PC-3 (cell line): ENCODE data around the gene ALG3.

ENCODE experiments used
- EZH2 ChIP-seq: fragments of 300-600 bp; sonication (generic); IDR thresholded peaks from one replicate; pipeline ENCODE4 v1.6.1; 2017; ENCODE audit warnings: antibody characterized with exemption, mild to moderate bottlenecking, low read length; ENCODE audit not compliant: unreplicated experiment
- TF ChIP-seq, protein P1 (sequence below): fragments of 300-600 bp; sonication (generic); conservative IDR thresholded peaks from 2 replicates; pipeline ENCODE4 v1.5.1; 2017; ENCODE audit warnings: antibody characterized with exemption, low read depth, mild to moderate bottlenecking, low read length

DNA sequence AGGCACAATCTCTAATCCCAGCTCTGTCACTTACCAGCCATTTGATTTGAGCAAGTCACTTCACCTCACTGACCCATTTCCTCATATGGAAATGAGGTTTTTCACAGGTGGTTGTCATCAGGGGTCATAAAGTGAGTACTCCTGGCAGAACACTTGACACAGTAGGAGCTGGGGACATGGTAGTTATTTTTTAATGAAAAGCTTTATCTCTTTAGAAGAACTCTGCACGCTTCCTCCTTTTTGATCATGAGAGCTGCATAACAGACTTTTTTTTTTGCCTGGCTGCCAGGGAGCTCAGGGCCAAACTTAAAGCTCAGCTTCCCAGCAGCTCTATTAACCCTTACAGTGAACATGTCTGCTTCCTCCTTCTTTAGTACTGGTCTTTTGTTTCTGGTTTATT, 11.0 kb downstream of the ALG3 start:
- TF ChIP-seq, protein P1, sequence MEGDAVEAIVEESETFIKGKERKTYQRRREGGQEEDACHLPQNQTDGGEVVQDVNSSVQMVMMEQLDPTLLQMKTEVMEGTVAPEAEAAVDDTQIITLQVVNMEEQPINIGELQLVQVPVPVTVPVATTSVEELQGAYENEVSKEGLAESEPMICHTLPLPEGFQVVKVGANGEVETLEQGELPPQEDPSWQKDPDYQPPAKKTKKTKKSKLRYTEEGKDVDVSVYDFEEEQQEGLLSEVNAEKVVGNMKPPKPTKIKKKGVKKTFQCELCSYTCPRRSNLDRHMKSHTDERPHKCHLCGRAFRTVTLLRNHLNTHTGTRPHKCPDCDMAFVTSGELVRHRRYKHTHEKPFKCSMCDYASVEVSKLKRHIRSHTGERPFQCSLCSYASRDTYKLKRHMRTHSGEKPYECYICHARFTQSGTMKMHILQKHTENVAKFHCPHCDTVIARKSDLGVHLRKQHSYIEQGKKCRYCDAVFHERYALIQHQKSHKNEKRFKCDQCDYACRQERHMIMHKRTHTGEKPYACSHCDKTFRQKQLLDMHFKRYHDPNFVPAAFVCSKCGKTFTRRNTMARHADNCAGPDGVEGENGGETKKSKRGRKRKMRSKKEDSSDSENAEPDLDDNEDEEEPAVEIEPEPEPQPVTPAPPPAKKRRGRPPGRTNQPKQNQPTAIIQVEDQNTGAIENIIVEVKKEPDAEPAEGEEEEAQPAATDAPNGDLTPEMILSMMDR = no peak
- TF ChIP-seq EZH2 = no peak
